HG03103 (cell line): ENCODE measurements around the gene OSR1.

Experiments used
- ATAC-seq: cut with Tn5 transposase; IDR thresholded peaks from one replicate; pipeline ENCODE4 v1.9.1; 2021; ENCODE audit warnings: low read depth; ENCODE audit not compliant: unreplicated experiment

The OSR1 gene

DNA sequence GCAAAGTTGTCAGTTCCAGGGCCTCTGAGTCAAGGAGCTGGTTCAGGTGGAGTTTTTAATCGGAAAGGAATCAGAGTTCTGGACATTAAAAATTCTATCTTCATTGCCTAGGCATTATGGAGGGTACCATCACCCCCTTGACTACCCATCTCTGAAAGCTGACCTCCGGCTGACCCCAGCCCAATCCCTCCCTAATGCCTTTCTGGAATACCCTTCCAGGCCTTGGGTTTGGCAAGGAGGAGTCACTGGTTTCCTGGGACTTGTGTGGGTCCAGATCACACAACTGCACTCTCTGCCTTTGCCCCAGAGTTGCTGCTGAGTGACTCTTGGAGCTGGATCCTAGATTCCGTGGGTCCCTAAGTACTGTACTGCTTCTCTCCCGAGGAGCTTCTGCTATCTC, 1.0 kb upstream of the OSR1 start:
- ATAC-seq: no peak

DNA sequence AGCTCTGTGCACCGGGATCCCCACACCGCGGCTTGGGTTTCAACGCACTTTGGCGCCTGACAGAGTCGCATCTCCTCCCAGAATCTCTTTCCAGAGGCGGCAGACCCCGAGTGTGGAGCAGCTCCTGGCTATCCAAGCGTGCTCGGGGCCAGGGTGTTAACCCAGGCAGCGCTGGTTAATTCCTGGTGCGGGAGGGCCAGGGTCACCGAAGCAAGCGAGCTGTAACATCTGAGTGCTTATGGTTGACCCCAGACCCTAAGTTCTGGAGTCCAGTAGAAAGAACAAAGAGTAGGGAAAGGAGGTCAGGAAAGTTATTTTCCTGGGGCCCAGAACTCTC, 566 bp upstream of the OSR1 start:
- ATAC-seq: no peak

DNA sequence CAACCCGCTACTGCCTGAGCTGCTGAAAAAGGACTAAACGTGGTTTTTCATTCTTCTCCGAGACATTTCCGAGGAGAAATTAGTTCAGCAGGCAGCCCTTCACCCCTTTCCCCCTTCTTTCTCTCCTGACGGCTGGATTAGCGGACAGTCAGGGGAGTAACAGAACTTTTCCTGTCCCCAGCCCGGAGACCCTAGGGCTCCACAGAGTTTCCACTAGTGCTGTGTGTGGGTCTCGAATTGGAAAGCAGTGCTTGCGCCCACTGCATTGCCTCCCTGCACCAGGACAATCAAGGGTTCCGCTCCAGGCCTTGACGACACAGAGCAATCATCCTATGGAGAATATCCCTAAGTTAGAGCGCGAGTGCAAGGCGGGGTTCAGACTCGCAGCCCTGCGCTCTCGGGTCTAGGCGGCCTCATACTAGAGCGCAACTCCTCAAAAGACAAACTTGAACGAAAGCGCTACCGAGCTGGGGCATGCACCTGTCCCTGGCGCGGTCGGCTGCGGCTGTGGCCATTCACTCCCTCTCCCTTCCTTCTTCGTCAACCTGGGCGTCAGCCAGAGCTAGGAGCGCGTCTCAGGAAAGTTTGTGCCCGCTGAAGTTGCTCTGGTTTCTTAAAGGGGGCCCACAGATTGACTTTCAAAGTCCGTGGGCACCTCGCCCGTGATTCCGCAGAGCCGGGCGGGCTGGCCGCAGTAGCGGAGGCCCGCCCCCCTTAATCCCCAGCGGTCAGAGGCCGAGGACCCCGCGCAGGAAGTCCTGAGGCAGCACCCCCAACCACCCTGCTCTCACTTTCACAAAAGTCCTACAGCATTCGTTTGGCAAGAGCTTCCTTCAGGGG, 801 bp downstream of the OSR1 start:
- ATAC-seq: no peak

DNA sequence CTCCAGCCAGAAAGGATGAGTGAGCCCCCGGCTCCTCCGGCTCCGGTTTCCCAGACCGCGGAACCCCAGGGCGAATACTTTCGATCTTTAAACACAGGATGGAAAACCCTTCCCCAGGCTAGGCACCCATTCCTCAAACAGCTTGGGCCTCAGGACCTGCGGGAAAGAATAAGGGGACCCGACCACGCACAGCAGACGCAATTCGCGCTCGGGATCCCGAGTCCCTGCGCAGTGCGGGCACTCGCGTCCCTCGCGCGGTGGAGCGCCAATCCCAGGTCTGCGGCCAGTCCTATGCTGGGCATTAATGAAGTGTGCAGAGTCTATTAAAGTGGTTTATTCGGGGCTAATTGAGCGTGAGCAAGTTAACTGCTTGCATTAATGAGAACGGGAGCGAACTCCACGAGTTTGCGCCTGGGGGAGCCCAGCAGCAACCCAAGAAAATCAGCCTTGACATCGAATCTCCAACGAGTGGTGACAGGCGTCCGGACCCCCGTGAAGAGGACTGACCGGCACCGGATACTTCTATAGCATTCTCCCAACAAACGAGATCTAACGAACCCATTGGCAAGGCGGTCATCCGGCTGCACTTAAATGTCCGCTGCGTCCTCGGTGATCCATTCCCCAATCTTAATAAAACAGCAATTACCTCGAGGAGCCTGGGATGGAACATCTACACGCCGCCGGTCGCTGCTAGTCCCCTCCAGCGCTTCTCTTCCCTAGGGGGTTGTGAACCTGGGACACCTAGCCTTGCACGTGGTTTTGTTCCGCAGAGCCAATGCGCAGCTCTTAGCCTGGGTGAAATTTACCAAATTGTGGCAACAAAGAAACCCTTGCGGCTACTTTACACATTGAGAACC, 1.6 kb downstream of the OSR1 start:
- no peak for ATAC-seq

DNA sequence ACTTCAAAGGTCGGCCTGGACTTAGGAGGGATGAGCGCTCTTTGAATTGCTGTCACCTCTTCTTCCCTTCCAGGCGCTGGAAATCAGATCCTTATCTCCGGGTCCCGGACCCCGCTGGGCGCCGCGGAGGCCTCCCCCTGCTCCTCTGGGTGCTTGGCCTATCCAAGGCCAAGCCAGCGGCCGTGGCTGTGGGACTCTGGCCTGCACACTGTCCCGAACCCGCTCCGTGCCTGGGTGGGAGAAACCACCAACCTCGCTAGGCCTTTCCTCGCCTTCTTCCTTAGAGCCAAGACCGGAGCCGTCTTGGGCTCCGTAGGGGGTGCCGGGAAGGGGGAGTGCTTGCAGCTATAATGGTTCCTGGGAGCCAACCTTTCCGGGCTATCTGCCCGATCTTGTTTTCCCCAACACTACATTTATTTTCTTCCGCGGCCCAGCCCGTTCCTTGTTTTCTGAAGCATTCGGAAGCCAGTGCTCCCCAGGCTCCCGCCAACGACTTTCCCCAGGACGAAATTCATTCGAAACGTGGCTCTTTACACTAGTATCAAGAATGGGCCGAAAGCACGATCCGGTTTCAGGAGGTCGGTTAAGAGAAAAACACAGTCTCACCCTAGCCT, 2.4 kb downstream of the OSR1 start:
- ATAC-seq: no peak

DNA sequence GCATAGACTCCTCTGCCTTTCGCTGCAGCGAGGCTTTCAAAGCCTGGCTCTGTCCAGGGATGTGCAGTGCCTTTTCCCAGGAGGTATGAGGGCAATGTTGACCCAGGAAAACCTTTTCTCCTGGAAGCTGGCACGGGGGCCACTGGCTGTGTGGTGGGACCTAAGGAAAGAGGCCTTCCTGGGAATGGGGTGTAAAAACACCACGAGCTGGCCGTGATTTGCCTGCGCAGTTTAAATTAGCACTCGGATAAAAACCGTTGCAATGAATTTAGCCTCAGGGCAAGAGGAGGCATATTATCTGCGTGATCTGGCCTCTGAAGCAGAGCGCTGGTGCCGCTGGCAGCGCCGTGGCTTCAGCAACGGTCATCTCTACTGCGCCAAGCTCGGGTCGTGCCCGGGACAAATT, 3.0 kb downstream of the OSR1 start:
- ATAC-seq: no peak

DNA sequence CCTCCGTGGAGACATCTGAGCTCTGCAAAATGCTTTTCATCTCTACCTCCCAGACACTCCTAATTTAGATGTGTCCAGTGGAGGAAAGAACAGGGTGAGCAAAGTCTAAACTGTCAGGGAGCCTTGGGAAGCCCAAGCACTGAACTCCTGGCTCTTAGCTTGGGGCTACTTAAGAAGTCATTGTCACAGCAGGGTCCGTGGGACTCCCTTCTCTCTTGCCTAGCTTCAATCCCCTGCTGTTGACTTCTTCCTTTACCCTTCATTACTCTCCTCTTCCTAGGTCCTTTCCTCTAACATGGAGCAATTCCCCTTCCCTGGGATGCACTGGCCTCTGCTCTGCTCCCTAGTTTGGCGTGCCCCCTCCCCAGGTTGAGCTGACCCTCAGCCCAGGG, 3.4 kb downstream of the OSR1 start:
- ATAC-seq: no peak

DNA sequence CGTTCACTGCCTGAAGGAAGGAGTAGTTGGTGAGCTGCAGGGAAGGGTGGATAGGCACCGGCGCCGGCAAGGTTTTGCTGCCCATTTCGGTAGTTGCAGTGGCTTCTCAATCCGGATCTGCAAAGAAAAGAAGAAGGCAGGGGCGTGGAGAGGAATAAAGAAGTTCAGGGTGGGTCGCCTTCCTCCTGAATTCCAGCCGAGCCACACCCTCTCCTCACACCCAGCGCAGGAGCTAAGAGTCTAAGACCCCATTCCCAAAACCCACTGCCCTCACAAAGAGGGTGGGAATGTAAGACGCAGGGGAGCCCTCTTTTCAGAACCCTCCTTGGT, 4.7 kb downstream of the OSR1 start:
- ATAC-seq: no peak

DNA sequence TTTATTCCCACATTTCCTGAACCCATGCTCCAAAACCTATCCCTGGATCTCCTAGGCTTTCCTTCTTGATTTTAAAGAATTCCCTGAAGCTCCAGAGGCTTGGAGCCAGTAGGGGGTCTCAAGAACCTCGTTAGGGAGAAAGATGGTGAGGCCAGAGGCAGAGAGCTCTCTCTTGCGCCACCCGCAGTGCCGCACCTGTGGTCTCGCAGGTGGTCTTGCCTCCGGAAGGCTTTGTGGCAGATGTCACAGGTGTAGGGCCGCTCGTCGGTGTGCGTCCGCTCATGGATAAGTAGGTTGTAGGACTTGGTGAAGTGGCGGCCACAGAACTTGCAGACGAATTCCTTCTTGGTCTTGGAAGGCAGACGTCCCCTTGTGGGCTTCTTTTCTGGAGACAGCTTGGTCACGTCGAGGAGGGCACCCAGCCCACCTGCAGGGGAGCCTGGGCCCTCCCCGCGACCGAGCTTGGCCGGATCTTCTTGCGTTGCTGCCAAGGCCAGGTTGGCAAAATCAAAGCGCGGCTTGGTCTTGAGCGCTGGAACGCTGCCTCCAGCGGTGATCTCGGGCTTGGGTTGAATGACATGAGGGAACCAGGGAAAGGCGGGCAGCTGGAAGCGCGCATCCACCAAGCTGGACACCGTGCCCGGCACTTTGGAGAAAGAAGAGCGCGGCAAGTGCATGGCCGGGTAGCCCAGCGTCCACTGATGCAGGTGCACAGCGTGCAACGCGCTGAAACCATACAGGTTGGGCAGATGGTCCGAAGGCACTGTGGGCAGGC, 5.3 kb downstream of the OSR1 start:
- ATAC-seq: no peak

DNA sequence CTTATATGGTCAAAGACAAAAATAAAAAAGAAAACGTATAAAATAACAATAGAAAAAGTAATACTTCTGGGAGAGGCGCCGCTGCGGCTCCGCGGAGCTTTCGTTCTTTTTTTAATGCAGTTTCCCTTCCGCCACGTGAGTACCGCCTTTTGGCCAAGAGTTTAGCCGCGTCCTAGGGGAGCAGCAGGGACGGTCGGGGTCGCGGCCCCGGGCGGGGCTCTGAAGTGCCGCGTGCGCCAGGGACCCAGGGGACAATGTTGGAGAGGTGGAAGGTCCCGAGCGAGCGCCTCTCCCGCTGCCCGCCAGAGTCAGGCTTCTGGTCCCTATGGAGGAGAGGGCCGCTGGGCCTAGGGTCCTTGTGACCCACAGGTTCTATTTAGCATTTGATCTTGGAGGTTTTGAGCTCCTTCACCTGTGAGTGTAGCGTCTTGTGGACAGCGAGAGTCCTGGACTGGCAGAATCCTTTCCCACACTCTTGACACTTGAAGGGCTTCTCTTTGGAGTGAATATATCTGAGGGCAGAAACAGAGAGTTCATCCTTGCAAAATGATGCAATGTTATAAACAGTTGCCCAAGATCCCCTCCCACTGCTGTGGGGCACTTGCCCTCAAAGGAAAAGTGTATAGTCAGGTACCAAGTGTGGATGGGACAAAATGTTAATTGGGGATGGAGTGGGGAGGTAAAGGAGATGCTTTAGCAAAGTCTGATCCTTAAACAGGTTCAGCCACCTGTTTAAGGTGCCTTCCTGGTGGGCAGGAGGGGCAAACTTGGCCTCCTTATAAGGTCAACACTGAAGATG, 6.3 kb downstream of the OSR1 start:
- ATAC-seq: no peak

DNA sequence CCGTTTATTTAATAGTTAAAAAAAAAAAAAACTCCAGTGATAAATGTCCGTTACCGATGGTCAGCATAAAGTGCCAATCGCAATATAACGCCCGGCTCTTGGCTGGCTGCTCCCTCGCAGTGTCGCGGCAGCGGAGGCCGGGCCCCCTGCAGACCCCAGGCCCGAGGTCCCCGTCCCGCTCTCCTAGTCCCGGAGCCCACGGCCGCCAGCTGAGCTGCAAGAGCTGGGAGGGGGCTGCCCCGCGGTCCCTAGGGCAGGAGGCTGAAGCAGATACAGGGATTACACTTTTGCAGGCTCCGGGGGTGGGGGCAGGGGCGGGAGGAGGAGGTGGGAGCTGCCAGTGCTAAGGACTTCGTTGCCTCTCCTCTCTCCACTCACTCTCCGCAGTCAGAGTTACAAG, 6.9 kb downstream of the OSR1 start:
- no peak for ATAC-seq

DNA sequence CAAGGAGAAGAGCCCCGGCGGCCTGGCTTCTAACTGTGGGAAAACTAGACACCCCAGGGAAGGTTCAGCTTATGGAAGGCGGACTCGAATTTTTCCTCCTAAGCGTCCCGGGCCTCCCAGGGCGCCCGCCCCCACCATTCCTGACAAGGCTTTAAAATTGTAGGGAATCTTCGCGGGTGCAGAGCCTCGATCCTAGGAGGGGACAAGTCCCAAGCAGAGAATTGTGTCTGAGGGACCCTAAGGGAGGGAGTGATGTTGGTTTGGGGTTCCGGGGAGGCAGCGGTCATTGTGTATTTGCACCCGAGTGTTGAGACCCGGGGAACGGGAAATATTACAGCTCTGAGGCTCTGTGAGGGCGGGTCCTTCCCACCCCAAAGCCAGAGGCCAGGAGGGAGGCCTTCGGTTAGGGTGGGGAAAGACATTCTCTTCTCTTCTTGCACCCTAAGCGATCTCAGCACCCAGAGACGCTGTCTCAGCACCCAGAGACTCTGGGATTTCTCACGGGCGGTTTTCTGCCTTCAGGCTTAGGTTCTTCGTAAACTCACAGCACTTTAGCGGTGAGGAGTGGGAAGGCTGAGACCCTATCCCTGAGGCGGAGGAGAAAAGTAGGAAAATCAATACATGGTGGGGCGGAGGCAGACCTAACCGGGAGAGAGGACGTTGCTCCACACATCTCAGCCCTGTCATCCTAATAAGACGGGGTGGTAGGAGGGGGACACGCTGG, 7.6 kb downstream of the OSR1 start:
- no peak for ATAC-seq

DNA sequence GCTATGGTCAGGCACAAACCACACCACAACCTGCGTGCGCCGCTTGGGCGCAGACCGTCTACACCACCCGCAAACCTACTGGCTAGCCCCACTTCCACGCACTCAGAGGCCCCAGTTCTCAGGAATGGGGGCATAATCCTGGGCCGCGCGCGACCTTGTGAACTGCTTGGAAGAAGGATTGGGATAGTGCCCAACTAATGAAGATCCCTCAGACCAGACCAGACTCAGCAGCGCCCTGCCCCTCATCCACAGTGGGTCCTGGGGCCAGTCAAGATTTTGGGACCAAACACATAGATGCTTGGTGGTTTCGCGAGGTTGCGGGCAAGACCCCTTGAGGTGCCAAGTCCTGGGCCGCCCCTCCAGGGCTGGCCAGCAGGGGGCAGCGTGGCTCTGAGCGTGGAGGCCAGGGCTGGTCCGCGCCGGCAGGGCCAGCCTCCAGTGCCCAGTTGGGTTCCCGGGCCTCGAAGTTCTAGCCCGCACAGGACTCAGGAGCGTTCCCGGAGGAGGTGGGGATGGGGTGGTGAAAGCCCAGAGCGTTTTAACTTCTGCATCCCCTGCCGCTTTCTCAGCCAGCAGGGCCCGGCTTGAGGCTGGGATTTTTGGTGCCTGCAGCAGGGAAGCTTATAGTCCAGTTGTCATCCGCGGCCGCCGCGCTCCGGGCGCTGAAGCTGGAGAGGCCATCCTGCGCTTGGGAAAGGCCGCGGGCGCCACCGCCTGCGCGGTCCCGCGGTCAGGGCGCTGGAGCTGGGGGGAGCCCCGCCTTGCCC, 8.3 kb downstream of the OSR1 start:
- ATAC-seq: no peak

DNA sequence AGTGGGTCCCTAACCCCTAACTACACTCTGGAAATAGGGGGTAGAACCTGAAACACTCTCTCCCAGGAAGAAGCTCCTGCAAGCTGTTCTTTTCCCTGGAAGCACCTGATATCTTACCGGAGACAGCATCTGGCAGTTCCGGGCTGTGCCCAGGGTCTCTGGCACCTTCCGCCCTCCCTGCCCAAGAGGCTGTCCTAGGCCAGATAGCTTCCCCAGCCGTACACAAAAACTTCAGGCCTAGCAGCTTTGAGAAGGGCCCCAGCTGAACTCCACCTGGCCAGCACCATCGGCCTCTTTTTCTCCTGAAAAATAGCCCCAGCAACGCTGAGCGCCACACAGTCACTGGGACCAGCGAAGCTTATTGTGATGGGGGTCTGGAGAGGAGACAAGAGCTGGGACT, 9.7 kb downstream of the OSR1 start:
- no peak for ATAC-seq

DNA sequence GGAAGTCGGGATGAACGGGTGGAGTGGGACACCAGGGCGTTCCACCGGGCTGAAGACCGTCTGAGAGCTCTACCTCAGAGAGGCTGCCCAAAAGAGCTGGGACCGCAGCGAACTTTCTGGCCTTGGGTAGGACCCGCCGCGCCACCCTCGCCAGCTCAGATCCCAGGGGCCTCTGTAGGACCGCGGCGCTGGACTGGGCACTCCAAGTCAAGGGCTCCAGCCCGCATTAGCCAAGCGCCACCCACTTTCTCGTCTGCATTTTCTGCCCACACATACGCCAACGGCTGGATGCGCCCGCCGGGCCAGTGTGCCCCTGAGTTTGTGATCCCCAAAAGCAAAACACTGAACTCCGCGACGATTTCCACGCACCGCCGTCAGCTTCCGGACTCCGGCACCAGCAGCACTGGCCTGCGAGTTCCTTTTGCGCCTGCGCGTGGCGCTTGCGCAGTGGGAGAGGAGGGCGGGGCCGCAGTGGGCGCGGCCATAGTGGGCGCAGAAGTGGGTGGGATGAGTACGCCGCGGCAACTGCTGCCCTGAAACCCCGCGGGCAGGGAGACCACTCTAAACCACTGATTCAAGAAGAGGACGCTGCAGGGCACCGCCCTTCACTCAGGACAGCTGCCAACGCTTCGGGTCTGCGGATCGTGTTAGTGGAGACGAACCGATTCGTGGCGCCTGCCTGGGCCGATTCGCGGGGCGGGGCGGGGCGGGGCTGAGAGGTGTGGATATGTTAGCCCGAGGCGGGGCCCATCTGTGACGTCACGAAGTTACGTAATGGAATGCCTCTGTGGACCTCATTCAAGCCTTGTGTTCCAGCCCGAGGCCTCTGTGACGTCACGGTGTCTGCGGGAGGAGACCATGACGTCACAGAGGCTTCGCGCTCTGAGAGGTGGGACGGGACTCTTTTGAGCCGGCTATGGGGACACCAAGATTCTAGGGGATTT, 10.5 kb downstream of the OSR1 start:
- ATAC-seq: peak; percentile 86

DNA sequence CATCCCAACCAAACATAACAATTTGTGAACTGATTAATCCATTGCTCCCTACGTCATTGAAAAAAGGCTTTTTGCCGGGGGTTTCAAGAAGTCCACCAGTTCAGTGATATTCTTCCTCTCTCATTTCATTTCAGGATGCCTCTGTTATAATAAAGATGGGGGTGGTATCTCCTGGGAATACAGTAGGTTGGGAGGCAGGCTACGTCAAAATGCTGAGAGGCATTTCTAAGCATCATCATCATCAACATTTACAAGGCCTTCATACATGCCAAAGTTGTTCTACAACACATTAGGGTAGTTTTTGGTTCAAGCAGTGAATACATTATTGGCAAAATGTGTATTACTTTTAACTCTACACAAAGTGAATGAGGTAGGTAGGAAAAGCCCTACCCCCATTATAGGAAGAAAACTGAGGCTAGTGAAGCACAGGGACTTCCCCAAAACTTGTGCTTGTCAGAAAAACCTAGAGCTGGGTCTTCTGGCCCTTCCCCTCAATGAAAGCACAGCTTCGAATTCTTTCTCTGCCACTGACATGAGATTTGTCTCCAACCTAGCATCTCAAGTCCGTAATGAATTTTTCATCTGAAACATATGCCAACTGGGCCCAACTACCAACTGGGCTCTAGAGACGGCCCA, 11.3 kb downstream of the OSR1 start:
- peak; percentile 8 for ATAC-seq

DNA sequence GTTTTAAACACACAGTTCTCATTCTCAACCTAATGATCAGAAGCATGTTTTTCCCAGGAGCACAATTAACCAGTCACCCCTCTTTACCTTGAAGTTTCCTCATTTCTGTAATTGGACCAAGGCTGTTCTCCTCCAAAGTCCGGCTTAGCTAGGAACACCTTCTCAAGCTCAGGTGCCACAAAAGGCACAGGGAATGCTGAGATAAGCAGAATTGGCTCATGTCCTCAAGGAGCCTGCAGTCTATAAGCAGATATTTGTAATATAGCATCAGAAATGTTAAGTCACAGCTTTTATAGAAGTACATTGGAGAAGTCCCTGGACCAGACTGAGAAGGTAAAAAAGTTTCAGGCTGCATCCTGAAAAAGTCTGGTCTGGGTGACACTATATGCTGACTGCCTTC, 20.7 kb downstream of the OSR1 start:
- ATAC-seq: no peak
